ENCODE measurements around the gene ABCC1.
"Not testable (repeated sequence)": the region's sequence is repeated elsewhere in the genome, so short reads cannot be mapped to it uniquely, and the experiment has no call there.

Gene ABCC1

DNA sequence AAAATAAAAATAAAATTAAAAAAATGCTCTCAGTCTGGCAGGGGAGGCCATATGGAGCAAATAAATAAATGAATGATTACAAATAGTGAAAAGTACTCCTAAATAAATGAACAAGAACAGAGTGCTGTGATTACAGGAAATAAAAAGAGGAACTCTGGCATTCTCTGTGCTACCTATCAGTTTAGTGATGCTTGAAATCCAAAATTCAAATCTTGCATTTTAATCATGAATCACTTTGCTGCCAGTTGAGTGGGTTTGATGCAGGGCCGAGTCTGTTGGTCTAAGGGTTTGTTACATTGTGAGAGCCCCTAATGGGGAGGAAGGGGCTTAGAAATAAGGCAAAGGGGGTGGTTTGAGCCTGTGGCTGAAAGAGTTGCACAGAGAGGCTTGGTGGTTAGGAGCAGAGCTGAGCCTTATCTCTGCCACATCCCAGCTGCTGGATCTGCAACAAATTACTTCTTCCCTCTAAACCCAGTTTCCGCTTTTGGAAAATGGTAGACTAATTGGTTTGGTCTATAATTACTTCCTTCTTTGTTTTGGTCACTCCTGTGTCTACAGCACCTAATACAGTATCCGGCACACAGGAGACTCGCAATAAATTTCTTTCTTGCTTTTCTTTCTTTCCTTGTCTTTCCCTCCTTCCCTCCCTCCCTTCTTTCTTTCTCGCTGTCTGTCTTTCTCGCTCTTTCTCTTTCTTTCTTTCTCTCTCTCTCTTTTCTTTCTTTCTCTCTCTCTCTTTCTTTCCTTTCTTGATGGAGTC lies 6.3 kb upstream of the ABCC1 start:
- Histone ChIP-seq H3K27ac (no peak overlapping the region), H3K4me3 (no peak overlapping the region)

DNA sequence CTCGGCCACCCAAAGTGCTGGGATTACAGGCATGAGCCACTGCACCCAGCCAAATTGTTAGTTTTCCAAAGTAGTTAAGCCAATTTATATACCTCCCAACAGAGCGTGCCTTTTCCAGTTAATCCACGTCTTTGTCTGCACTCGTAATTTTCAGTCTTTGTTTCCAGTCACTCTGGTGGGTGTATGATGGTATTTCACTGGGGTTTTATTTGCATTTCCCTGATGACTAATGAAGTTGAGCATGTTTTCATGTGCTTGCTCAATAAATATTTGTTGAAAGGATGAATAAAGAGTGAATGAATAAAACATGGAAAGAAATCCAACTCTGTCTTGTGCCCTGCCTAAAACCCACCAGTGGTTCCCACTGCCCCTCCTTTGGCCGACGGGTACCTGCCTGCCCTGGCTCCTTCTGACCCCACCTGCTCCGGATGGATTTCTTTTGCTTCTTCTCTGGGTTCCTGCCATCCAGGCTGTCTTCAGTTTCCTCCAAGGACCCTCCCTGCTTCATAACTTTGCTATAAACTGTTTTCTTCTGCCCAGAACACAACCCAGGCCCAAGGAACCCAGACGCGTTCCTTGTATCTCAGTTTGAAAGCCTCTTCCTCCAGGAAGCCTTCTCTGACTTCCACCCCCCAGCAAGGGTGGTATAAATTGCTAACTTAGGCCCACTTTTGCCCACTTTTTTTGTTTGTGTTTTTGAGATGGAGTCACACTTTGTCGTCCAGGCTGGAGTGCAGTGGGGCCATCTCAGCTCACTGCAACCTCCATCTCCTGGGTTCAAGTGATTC lies 3.0 kb upstream of the ABCC1 start:
- H3K27ac ChIP-seq: peak overlapping the region in 14 of 21 experiments; percentile 13 to 74 (median 52)

DNA sequence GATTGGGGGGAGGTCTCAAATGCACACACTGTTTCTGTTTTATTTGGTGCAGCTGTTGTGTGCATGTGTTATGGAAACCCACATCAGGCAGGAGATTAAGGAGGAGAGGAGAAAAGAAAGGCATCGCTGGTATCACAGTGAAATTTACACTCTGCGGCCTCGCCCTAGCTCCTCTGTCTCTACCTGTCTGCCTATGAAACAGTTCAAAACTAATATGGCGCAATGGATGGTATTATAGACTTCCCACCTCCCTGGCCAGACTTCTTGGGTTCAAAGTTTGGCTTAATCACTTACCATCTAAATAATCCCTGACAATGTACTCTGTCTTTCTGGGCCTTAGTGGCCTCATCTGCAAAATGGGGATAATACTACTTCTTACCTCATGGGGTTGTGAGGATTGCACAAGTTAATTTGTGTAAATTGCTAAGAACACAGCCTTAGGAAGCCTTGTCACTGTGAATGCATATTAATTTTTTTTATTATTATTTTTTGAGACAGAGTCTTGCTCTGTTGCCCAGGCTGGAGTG lies 1.4 kb upstream of the ABCC1 start:
- no peak overlapping the region for H3K4me3 ChIP-seq
- H3K27ac ChIP-seq: peak overlapping the region in 2 of 21 experiments; percentile 32 to 88

More for the DNA sequence above, 3.0 kb upstream of the ABCC1 start:
- no peak overlapping the region for H3K4me3 ChIP-seq

DNA sequence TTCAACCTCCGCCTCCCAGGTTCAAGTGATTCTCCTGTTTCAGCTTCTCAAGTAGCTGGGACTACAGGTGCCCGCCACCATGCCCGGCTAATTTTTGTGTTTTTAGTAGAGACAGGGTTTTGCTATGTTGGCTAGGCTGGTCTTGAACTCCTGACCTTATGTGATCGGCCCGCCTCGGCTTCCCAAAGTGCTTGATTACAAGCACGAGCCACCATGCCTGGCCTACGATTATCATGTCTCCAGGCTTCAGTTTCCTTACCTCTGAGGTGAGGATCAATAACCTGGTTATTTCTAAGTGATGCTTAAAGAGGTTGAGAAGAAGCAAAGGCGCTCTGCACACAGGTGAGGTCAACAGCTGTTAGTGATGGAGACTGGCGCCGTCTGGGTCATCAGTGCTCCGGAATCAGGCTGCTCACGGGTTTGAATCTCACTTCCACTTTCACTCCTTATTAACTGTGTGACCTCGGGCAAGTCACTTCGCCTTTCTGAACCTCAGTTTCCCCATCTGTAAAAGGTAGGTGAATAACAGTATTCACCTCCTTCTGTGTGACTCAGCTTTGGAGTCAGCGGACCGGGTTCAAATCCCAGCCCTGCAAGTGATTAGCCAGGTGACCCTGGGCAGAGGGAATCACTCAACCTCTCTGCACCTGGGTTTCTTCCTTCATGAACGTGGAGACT lies 745 bp upstream of the ABCC1 start:
- Histone ChIP-seq H3K4me3 (peak overlapping the region; percentile 37 to 95 (median 80)), H3K27ac (peak overlapping the region in 20 of 21 experiments; percentile 60 to 96 (median 86))

DNA sequence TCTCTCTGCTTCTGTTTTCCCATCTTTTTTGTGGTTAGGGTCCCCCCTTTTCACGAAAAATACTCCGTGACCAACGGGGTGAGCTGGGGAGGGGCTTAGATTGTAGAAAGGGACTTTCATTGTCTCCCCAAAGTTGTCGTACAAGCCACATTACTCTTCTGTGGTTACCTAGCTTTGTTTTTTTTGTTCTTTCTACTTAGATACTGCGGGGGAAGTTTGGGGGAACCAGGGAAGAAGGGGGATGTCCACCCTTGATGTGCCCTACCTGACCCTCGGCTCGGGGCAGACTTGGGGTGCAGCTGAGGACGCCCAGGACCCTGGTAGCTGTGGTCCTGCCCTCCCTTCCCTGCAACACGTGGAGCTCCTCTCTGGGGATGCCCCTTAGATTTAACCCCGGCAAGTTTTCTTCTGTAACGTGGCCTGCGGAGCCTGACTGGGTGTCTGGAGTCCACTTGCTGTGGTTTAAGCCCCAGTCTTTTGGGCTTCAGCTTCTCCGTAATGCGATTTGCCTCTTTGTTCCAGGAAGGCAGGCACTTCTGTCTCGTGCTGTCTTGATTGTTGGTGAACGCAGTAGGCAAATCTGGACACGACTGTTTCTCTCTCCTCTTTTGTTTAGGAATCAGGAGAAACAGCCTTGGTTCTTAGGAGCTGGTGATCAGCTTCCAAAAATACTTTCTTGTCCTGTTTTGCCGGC lies 892 bp downstream of the ABCC1 start:
- Histone ChIP-seq H3K4me3 (peak overlapping the region; percentile 67 to 95 (median 80)), H3K27ac (peak overlapping the region; percentile 86 to 96 (median 94))

GRCh38 chr16:15950869-15951268 lies 1.5 kb downstream of the ABCC1 start:
- H3K27ac ChIP-seq: peak overlapping the region in 19 of 21 experiments; percentile 86 to 96 (median 94)
- peak overlapping the region; percentile 67 to 95 (median 80) for H3K4me3 ChIP-seq

DNA sequence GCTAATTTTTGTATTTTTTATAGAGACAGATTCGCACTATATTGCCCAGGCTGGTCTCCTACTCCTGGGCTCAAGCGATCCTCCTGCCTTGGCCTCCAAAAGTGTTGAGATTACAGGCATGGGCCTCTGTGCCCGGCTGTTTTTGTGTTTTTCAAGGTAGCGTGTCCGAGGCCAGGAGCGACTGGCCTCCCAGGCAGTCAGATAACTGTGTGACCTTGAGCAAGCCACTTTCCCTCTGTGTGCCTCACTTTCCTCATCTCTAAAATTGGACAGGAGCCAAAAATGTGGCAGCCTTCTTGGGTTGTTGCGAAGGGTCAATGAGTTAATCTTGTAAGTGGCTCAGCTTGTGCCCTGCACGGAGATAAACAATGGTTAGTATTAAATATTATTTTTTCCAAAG lies 2.4 kb downstream of the ABCC1 start:
- no peak overlapping the region for H3K4me3 ChIP-seq

DNA sequence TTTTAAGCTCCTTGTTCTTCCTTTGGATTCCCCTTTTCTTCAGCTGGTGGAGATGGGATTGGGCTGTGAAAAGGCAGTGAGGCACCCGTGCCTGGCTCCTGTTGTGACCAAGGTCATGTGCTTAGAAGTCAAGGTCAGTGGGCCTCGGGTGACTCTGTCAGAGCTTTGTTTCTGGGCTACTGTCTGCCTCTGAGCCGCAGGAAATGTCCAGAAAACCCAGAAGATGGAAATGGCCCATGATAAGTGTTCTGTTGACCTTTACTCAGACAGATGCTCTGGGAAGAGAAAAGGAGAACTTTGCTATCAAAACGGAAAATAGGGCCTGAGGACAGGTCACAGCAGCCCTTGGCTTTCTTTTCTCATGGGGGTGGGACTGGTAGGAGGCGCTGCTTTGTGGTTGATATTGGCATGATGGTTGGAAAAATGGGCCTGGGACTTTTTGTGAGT lies 2.9 kb downstream of the ABCC1 start:
- no peak overlapping the region for H3K4me3 ChIP-seq
- peak overlapping the region in 11 of 21 experiments; percentile 8 to 96 (median 42) for H3K27ac ChIP-seq

More for the DNA sequence above, 2.4 kb downstream of the ABCC1 start:
- H3K27ac ChIP-seq: peak overlapping the region in 11 of 21 experiments; percentile 8 to 96 (median 42)

DNA sequence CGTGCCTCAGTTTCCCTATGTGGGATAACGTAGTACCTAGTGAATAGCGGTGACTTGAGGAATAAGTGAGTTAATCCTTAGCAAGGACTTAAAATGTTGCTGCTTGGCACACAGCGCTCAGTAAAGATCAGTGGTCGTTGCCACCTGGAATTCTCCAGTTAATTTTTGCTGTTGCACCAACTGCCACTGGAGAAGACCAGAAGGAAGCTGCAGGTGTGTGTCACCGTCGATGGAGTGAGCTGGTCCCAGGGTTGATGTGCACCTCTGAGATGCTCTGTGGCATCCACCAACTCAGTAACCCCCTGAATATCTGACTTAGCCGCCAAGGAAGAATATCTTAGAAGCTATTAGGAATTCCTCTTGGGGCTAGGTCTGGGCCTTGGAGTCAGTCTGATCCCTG lies 4.1 kb downstream of the ABCC1 start:
- H3K4me3 ChIP-seq: no peak overlapping the region
- H3K27ac ChIP-seq: peak overlapping the region in 2 of 21 experiments; percentile 8 to 96

DNA sequence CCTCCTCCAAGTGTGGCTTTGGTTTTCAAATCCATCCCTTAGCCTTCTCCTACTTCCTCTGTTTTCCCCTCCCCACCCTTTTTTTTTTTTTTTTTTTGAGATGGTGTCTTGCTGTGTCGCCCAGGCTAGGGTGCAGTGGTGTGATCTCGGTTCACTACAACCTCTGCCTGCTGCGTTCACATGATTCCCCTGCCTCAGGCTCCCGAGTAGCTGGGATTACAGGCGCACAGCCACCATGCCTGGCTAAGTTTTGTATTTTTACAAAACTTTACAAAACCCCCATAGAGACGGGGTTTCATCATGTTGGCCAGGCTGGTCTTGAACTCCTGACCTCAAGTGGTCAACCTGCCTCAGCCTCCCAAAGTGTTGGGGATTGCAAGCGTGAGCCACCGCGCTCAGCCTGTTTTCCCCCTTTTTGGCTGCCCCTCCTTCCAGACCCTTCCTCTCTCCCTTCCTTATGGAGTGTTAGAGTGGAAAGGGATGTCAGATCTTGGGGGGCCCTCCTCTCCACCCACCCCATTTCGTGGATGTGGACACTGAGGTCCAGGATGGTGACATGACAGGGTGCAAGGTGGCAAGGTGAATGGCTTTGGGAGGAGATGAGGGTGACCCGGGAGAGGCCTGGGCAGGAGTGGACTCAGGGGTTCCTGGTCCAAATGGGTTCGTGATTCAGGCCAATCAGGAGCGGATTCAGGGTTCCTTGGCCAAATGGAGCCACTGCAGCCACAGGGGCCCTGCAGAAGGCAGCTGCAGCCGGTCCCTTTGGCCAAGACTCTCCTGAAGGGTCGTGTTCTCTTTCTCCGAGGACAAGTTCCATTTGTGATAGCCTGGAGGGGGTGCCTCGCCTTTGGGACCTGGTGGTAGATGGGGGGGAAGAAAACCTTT lies 4.8 kb downstream of the ABCC1 start:
- H3K27ac ChIP-seq: peak overlapping the region in 8 of 21 experiments; percentile 4 to 54 (median 28)
- H3K4me3 ChIP-seq: no peak overlapping the region

- H3K27ac ChIP-seq: peak overlapping the region in 9 of 21 experiments; percentile 4 to 61 (median 21)
These were observed 5.4 kb downstream of the ABCC1 start for GRCh38 chr16:15954814-15955151.

GRCh38 chr16:15955425-15955824 lies 6.0 kb downstream of the ABCC1 start:
- H3K4me3 ChIP-seq: no peak overlapping the region
- H3K27ac ChIP-seq: peak overlapping the region in 5 of 21 experiments; percentile 4 to 41 (median 33)

More at GRCh38 chr16:15954814-15955151, 5.4 kb downstream of the ABCC1 start:
- H3K4me3 ChIP-seq: no peak overlapping the region

- H3K4me3 ChIP-seq: not testable (repeated sequence)
- H3K27ac ChIP-seq: peak overlapping the region in 1 of 21 experiments; percentile 10
These were observed 6.7 kb downstream of the ABCC1 start for GRCh38 chr16:15956106-15956505.

DNA sequence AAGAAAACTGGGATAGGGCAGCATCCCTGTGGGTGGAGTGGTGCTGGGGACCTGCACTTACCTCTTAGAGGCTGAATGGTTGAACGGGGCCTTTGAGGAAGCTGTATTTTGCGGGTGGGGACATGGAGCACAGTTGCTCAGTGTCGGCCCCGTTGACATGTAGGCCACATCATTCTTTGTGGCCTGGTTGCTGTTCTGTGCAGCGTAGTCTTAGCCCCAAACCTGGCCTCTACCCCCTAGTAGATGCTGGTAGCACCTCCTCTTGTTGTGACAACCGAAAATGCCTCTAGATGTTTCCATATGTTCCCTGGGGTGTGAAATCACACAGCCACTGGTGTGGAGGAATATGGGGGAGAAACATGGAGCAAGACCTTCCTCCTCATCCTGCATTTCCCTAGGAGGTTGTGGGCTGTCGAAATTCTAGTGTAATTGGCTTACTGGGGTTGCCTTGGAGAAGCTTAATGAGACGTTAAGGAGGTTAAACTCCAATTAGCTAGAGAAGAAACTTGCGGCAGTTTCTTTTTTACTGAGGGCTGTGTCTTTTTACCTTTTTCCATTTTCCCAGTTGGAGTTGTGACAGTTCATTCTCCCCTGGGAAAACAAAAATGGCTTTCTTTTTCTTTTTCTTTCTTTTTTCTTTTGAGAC lies 9.4 kb downstream of the ABCC1 start:
- no peak overlapping the region for H3K4me3 ChIP-seq
- peak overlapping the region in 2 of 21 experiments; percentile 19 to 78 for H3K27ac ChIP-seq

DNA sequence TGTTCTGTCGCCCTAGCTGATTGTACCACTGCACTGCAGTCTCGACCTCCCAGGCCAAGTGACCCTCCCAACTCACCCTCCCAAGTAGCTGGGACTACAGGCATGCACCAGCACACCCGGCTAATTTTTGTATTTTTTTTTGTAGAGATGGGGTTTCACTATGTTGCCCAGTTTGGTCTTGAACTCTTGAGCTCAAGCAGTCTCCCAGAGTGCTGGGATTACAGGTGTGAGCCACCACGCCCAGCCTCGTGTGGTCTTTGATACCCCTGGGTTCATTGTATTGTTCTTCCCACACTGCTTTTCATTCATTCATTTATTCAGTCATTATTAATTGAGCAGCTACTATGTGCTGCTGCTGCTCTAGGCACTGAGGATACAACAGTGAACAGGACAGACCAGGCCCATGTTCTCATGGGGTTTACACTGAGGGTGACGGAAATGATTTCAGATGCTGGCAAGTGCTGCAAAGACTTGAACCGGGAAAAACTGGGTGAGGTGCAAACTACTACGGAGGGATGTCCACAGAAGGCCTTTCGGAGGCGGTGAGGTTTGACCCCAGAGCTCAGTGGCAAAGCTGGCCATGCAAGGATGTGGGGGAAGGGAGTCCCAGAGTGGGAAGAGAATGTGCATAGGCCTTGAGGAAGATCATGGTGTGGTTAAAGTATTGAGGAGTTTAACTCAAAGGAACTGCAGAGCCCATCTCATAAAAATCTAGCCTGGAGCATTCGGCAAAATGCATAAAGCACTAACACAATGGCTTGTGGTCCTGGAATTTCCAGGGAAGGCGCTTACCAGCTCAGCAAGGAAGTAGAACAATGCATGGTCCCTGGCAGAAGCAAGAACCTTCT lies 10.9 kb downstream of the ABCC1 start:
- H3K27ac ChIP-seq: peak overlapping the region in 14 of 21 experiments; percentile 11 to 78 (median 38)
- H3K4me3 ChIP-seq: no peak overlapping the region

DNA sequence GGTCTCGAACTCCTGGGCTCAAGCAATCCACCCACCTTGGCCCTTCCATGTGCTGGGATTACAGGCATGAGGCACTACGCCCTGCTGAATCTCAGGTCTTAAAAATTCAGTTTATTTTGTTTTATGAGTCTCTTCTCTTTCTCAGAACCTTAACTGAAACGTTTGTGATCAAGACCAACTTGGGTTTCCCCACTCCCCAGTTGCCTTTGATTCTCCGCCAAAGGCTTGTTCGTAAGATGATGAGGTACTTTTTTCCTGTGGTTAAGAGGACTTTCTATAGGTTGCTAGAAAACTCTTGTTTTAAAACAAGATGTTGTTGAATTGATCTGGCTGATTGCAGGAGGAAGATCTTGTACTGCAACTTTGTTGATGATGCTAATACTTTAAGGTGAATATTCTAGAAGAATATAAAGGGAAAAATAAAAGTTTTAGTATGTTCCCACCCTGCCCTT lies 11.7 kb downstream of the ABCC1 start:
- Histone ChIP-seq H3K4me3 (no peak overlapping the region), H3K27ac (peak overlapping the region in 12 of 21 experiments; percentile 14 to 78 (median 52))

All from skin epidermis (tissue), 12 donors.